Bronchial epithelial cell (primary cell): Measurements from ENCODE around the gene TP73. TPM values are rescaled to one million over a fixed set of nuclear protein-coding genes. Genes with fewer than 3 reads are reported as not detected.

Source experiments
- DNase-seq: peaks from one replicate; pipeline ENCODE4 v3.0.0-alpha.2; 2010; ENCODE audit warnings: low read depth
- FAIRE-seq: peaks from 2 replicates; lab custom pipeline; 2011; peaks lifted over from hg19 to GRCh38; lab: Jason Lieb, UNC
- H3K27me3 ChIP-seq: 2 replicates; pipeline ENCODE4 v1.5.1; 2011; ENCODE audit warnings: low read length; ENCODE audit not compliant: control insufficient read depth, insufficient read depth
- H3K36me3 ChIP-seq: 2 replicates; pipeline ENCODE4 v1.5.1; 2011; ENCODE audit warnings: low read length; ENCODE audit not compliant: control insufficient read depth, insufficient read depth
- H3K4me3 ChIP-seq: 2 replicates; pipeline ENCODE4 v1.5.1; 2011; ENCODE audit warnings: mild to moderate bottlenecking, low read depth, low read length, control low read depth
- CTCF ChIP-seq: IDR thresholded peaks from 2 replicates; pipeline ENCODE4 v1.5.1; 2011; ENCODE audit warnings: mild to moderate bottlenecking, moderate library complexity, low read length, control low read depth, inconsistent platforms; ENCODE audit not compliant: insufficient read depth, severe bottlenecking
- total RNA-seq: library from RNA; depleted of rRNA; stranded (reverse); fragments of >200 nt; gene quantifications from 2 replicates; pipeline ENCODE4 v1.2.1, GENCODE V29; 2014

TP73 gene
- total RNA-seq, 1 donor from 2014 or later, result under 0.01 TPM

- DNase-seq, result no peak
- no peaks in the 10 kb centered on the region for H3K36me3 ChIP-seq
- peaks cover 22% of the 10 kb centered on the region for H3K27me3 ChIP-seq
- TF ChIP-seq CTCF, result no peak
- no peak overlapping the region for H3K4me3 ChIP-seq
- no peak for FAIRE-seq
Measured at GRCh38 chr1:3652548-3653285, 401 bp downstream of the TP73 start.

- H3K27me3 ChIP-seq, result peaks cover 22% of the 10 kb centered on the region
- no peak for DNase-seq
- no peak for TF ChIP-seq CTCF
- H3K36me3 ChIP-seq, result no peaks in the 10 kb centered on the region
- H3K4me3 ChIP-seq, result no peak overlapping the region
- FAIRE-seq, result no peak
Measured at GRCh38 chr1:3653286-3653618, 936 bp downstream of the TP73 start.

- Histone ChIP-seq H3K27me3 (peaks cover 22% of the 10 kb centered on the region), H3K4me3 (no peak overlapping the region), H3K36me3 (no peaks in the 10 kb centered on the region)
- FAIRE-seq, result no peak
- TF ChIP-seq CTCF, result no peak
- DNase-seq, result no peak
Measured at GRCh38 chr1:3654549-3655281, 2.4 kb downstream of the TP73 start.

- TF ChIP-seq CTCF, result no peak
- H3K27me3 ChIP-seq, result peaks cover 10% of the 10 kb centered on the region
Measured at GRCh38 chr1:3656450-3657095, 4.3 kb downstream of the TP73 start.

GRCh38 chr1:3657096-3657475 lies 4.8 kb downstream of the TP73 start:
- Histone ChIP-seq H3K27me3 (peaks cover 9% of the 10 kb centered on the region), H3K4me3 (no peak overlapping the region), H3K36me3 (no peaks in the 10 kb centered on the region)
- TF ChIP-seq CTCF, result no peak
- DNase-seq, result no peak
- no peak for FAIRE-seq

More at GRCh38 chr1:3656450-3657095, 4.3 kb downstream of the TP73 start:
- H3K4me3 ChIP-seq, result no peak overlapping the region
- no peaks in the 10 kb centered on the region for H3K36me3 ChIP-seq
- no peak for FAIRE-seq
- DNase-seq, result no peak
